HepG2 (cell line): Measurements from ENCODE around the gene NTN5. TPM values are rescaled to one million over a fixed set of nuclear protein-coding genes. Genes with fewer than 3 reads are reported as not detected.

Experiments
- ATAC-seq: fragments of 200-7000 bp; cut with Tn5 transposase; 3 replicates; pipeline ENCODE4 v1.9.1; 2020; ENCODE audit warnings: mild to moderate bottlenecking, moderate library complexity
- BruUV-seq: library from RNA; stranded (reverse); fragments of 400-500 nt; replicated peaks from 2 replicates; lab custom pipeline; 2021; lab: Mats Ljungman, UMichigan
- CTCF ChIA-PET: fragments of 300-600 bp; formaldehyde crosslinking; extraction: SDS; loops from one replicate; lab custom pipeline; 2021; ENCODE audit warnings: low total read pairs, inconsistent platforms, low intra/inter-chr PET ratio; lab: Yijun Ruan, JAX
- POLR2A ChIA-PET: fragments of 350-600 bp; sonication (Branson Sonifier 250); formaldehyde crosslinking; loops from one replicate; lab custom pipeline; 2020; ENCODE audit warnings: antibody characterized with exemption, inconsistent platforms; lab: Yijun Ruan, JAX
- DNase-seq: peaks from one replicate; pipeline ENCODE4 v3.0.0-alpha.2; 2015; ENCODE audit warnings: low spot score
- FAIRE-seq: peaks from 3 replicates; lab custom pipeline; 2011; peaks lifted over from hg19 to GRCh38; lab: Jason Lieb, UNC
- H2AFZ ChIP-seq: one replicate; pipeline ENCODE4 v1.6.1; 2011; ENCODE audit warnings: low read length, inconsistent platforms
- H3K27ac ChIP-seq: fragments of 300-600 bp; 3 replicates; pipeline ENCODE4 v1.8.0; 2011; ENCODE audit warnings: mixed run types, mild to moderate bottlenecking, mixed read lengths, low read length, inconsistent platforms; ENCODE audit not compliant: insufficient read depth; ENCODE audit errors: extremely low read length
- H3K27me3 ChIP-seq, 2 experiments: fragments of 200-600 bp in 1 of 2; 2 replicates in 1 of 2; 3 replicates in 1 of 2; pipeline versions ENCODE4 v1.6.0 to v1.8.0; 2011; ENCODE audit warnings: low read length in 2 of 2, mild to moderate bottlenecking in 2 of 2, moderate library complexity in 2 of 2, inconsistent platforms in 1 of 2; ENCODE audit not compliant: insufficient read depth in 2 of 2, control insufficient read depth in 1 of 2
- H3K36me3 ChIP-seq, 2 experiments: fragments of 200-600 bp in 1 of 2; replicated peaks in 1 of 2; 2 replicates in 1 of 2; 3 replicates in 1 of 2; pipeline versions ENCODE4 v1.5.1 to v1.8.0; 2011; ENCODE audit warnings: low read length in 2 of 2, inconsistent platforms in 1 of 2; ENCODE audit not compliant: insufficient read depth in 2 of 2, control insufficient read depth in 1 of 2
- H3K4me1 ChIP-seq: 2 replicates; pipeline ENCODE4 v1.5.1; 2012; ENCODE audit warnings: low read length, inconsistent platforms; ENCODE audit not compliant: insufficient read depth
- H3K4me2 ChIP-seq: 2 replicates; pipeline ENCODE4 v1.6.0; 2011; ENCODE audit warnings: low read depth, low read length, inconsistent platforms
- H3K4me3 ChIP-seq, 3 experiments: fragments of 200-600 bp in 1 of 3; sonication (generic), shearing (Covaris generic) in 1 of 3; replicated peaks in 1 of 3; 2 replicates each; pipeline ENCODE4 v1.5.1; 2011 to 2016; ENCODE audit warnings: low read length in 3 of 3, inconsistent platforms in 2 of 3, low read depth in 2 of 3, mild to moderate bottlenecking in 2 of 3, control low read depth in 1 of 3, mixed read lengths in 1 of 3; ENCODE audit not compliant: insufficient read depth in 1 of 3
- H3K79me2 ChIP-seq: one replicate; pipeline ENCODE4 v1.6.1; 2011; ENCODE audit warnings: low read length, inconsistent platforms; ENCODE audit not compliant: insufficient read depth
- H3K9ac ChIP-seq: 2 replicates; pipeline ENCODE4 v1.6.0; 2011; ENCODE audit warnings: mild to moderate bottlenecking, low read depth, low read length, inconsistent platforms; ENCODE audit not compliant: insufficient read depth
- H3K9me3 ChIP-seq: 2 replicates; pipeline ENCODE4 v1.5.1; 2012; ENCODE audit warnings: mild to moderate bottlenecking, low read length
- H4K20me1 ChIP-seq: 2 replicates; pipeline ENCODE4 v1.6.0; 2011; ENCODE audit warnings: inconsistent platforms, mild to moderate bottlenecking, low read length, moderate library complexity; ENCODE audit not compliant: insufficient read depth
- ATAD3A ChIP-seq: sonication (generic); formaldehyde crosslinking; IDR thresholded peaks from 2 replicates; pipeline ENCODE4 v1.4.0; 2020; ENCODE audit warnings: missing genetic modification reagents
- FOSL2 ChIP-seq: sonication (generic); formaldehyde crosslinking; IDR thresholded peaks from 2 replicates; pipeline ENCODE4 v1.4.0; 2020; ENCODE audit warnings: missing genetic modification reagents
- FOXK1 ChIP-seq: sonication (generic); formaldehyde crosslinking; IDR thresholded peaks from 2 replicates; pipeline ENCODE4 v1.4.0; 2020; ENCODE audit warnings: low read depth, missing genetic modification reagents, borderline replicate concordance
- GZF1 ChIP-seq: sonication (generic); formaldehyde crosslinking; IDR thresholded peaks from 2 replicates; pipeline ENCODE4 v1.5.1; 2020; ENCODE audit warnings: mild to moderate bottlenecking, missing genetic modification reagents
- MED13 ChIP-seq: sonication (generic); formaldehyde crosslinking; IDR thresholded peaks from 2 replicates; pipeline ENCODE4 v1.5.0; 2020; ENCODE audit warnings: missing genetic modification reagents
- MIER2 ChIP-seq: IDR thresholded peaks from 2 replicates; pipeline ENCODE4 v1.6.1; 2016; ENCODE audit warnings: missing biosample characterization, missing genetic modification reagents
- MIXL1 ChIP-seq: IDR thresholded peaks from 2 replicates; pipeline ENCODE4 v1.6.1; 2016
- NFIC ChIP-seq: IDR thresholded peaks from 2 replicates; pipeline ENCODE4 v1.6.1; 2012; ENCODE audit warnings: mild to moderate bottlenecking, low read length, inconsistent platforms
- NR2F6 ChIP-seq, 2 experiments: IDR thresholded peaks; 2 replicates each; pipeline ENCODE4 v1.6.1; 2016; ENCODE audit warnings: antibody characterized with exemption in 1 of 2, mild to moderate bottlenecking in 1 of 2
- PCBP1 ChIP-seq: fragments of 200-400 bp; formaldehyde crosslinking; IDR thresholded peaks from 2 replicates; pipeline ENCODE4 v1.6.1; 2017; ENCODE audit warnings: mild to moderate bottlenecking, low read depth, low read length, borderline replicate concordance
- POLR2A ChIP-seq, 2 experiments: IDR thresholded peaks; 2 replicates each; pipeline ENCODE4 v1.6.1; 2011; ENCODE audit warnings: low read depth in 2 of 2, low read length in 2 of 2, mild to moderate bottlenecking in 1 of 2, moderate library complexity in 1 of 2; ENCODE audit not compliant: insufficient read depth in 1 of 2
- REL ChIP-seq: sonication (generic); formaldehyde crosslinking; conservative IDR thresholded peaks from 2 replicates; pipeline ENCODE4 v1.8.0; 2022; ENCODE audit warnings: mild to moderate bottlenecking, missing genetic modification reagents, moderate library complexity
- SALL1 ChIP-seq: sonication (generic); formaldehyde crosslinking; IDR thresholded peaks from 2 replicates; pipeline ENCODE4 v1.8.0; 2022; ENCODE audit warnings: mild to moderate bottlenecking, missing genetic modification reagents
- SMARCC2 ChIP-seq: fragments of 450-650 bp; IDR thresholded peaks from 2 replicates; pipeline ENCODE4 v1.6.1; 2017; ENCODE audit warnings: antibody characterized with exemption, mild to moderate bottlenecking
- YEATS2 ChIP-seq: sonication (generic); formaldehyde crosslinking; IDR thresholded peaks from 2 replicates; pipeline ENCODE4 v1.4.0; 2020; ENCODE audit warnings: missing genetic modification reagents, borderline replicate concordance
- ZNF10 ChIP-seq: sonication (generic); formaldehyde crosslinking; IDR thresholded peaks from 2 replicates; pipeline ENCODE4 v1.4.0; 2020; ENCODE audit warnings: mild to moderate bottlenecking, low read depth, missing genetic modification reagents, borderline replicate concordance
- ZNF143 ChIP-seq: sonication (generic); formaldehyde crosslinking; IDR thresholded peaks from 2 replicates; pipeline ENCODE4 v1.4.0; 2020; ENCODE audit warnings: missing genetic modification reagents
- ZNF644 ChIP-seq: IDR thresholded peaks from 2 replicates; pipeline ENCODE4 v1.6.1; 2016; ENCODE audit warnings: low read depth
- ZNF784 ChIP-seq: sonication (generic); formaldehyde crosslinking; IDR thresholded peaks from 2 replicates; pipeline ENCODE4 v1.5.1; 2020; ENCODE audit warnings: missing genetic modification reagents, mild to moderate bottlenecking, borderline replicate concordance
- ZSCAN31 ChIP-seq: sonication (generic); formaldehyde crosslinking; IDR thresholded peaks from 2 replicates; pipeline ENCODE4 v1.5.0; 2020; ENCODE audit warnings: low read depth, mild to moderate bottlenecking, missing genetic modification reagents
- WGBS: methylation state at CpG from one replicate; pipeline ENCODE4 v1.1.6; 2017; ENCODE audit warnings: low lambda C conversion rate; 5-methylcytosine and 5-hydroxymethylcytosine counted together
- in situ Hi-C: cut with HindIII; loops from 2 replicates; pipeline ENCODE4 v1.10.0; 2017; ENCODE audit warnings: low pct_unique_long_range_greater_than_20kb; ENCODE audit not compliant: extremely low pct_ligation_motif_present
- intact Hi-C: fragments of 100-400 bp; cut with micrococcal nuclease; formaldehyde crosslinking; loops from one replicate; pipeline ENCODE4 v1.10.0; 2022; ENCODE audit not compliant: unreplicated experiment
- polyA plus RNA-seq, 8 experiments: library from polyadenylated mRNA; depleted of rRNA in 3 of 8; stranded (reverse) in 7 of 8; unstranded in 1 of 8; fragments of >200 nt; fragmentation: Illumina TruSeq in 4 of 8; extraction: Trizol in 4 of 8; gene quantifications; 2 replicates each; pipeline versions ENCODE4 v1.2.1 to v1.2.3, GENCODE V29; 2011 to 2016; ENCODE audit warnings: low read depth in 4 of 8, missing spikeins in 1 of 8, mixed read lengths in 1 of 8; ENCODE audit not compliant: insufficient read depth in 1 of 8
- total RNA-seq, 5 experiments: library from RNA; depleted of rRNA; stranded (reverse); fragments of >200 nt; fragmentation: Illumina TruSeq; extraction: Trizol; gene quantifications; 2 replicates each; pipeline ENCODE4 v1.2.3, GENCODE V29; 2016; ENCODE audit warnings: low read depth in 1 of 5
- TF ChIP-seq, protein P1 (sequence below): sonication (generic); formaldehyde crosslinking; IDR thresholded peaks from 2 replicates; pipeline ENCODE4 v1.4.0; 2020; ENCODE audit warnings: mild to moderate bottlenecking, low read depth, missing genetic modification reagents
- TF ChIP-seq, protein P2 (sequence below): sonication (generic); formaldehyde crosslinking; IDR thresholded peaks from 2 replicates; pipeline ENCODE4 v1.4.0; 2020; ENCODE audit warnings: missing genetic modification reagents

The NTN5 gene
- total and polyA plus RNA-seq, 2 of the 13 experiments (the other 11 are each of a cell fraction or from before 2014, with no cell fraction given): 0.05 TPM; not detected in 1

- Histone ChIP-seq H3K9ac (peak within 1 kb of the TSS; percentile 52), H3K4me1 (peaks cover 18% of the 10 kb centered on the region), H2AFZ (peak within 1 kb of the TSS; percentile 86), H3K4me3 (peak within 1 kb of the TSS; percentile 52 to 69 (median 59)), H3K9me3 (no peaks in the 10 kb centered on the region), H3K4me2 (peak within 1 kb of the TSS; percentile 88), H3K27ac (no peak within 1 kb of the TSS), H3K79me2 (no peaks in the 10 kb centered on the region), H3K27me3 (peaks cover 0 to 1% of the 10 kb centered on the region in 2 experiments; a peak in 2 of 5 replicates), H3K36me3 (no peaks in the 10 kb centered on the region), H4K20me1 (no peaks in the 10 kb centered on the region)
- in situ Hi-C loops (loop anchor here (5.0 kb wide), 2 partner anchors 141 to 196 kb away; no protein-coding TSS in a partner anchor), intact Hi-C loops (loop anchor here (2.0 kb wide), 1 partner anchor 35 kb away; no protein-coding TSS in a partner anchor)
- no peak for FAIRE-seq
- peak; percentile 70 for DNase-seq
- WGBS: 1% methylated on average over 26 of the region's 33 CpGs
- ChIA-PET POLR2A (interaction anchor here (1.2 to 3.4 kb wide), 8 partner anchors 9 to 161 kb away, joined by 3 to 16 read pairs (median 4); partner anchors contain the start of genes DBP, RPL18 and SPHK2), CTCF (interaction anchor here (0.7 to 1.6 kb wide), 4 partner anchors 9 to 189 kb away, joined by 3 to 10 read pairs (median 5); partner anchors contain the start of gene DBP)
- no TSS peak for BruUV-seq
- peak; percentile 92 for ATAC-seq
- TF ChIP-seq SMARCC2 (no peak), GZF1 (CRISPR knock-in tag) (no peak), SALL1 (CRISPR knock-in tag) (peak; percentile 15; the same call in 1 of the 2 replicates), ZNF143 (CRISPR knock-in tag) (no peak), NFIC (no peak), ATAD3A (CRISPR knock-in tag) (no peak), REL (CRISPR knock-in tag) (0 out of 2 replicates have a peak, but pooled peaks have one; percentile 35), ZNF644 (CRISPR knock-in tag) (no peak), FOSL2 (CRISPR knock-in tag) (peak; percentile 54; the same call in 1 of the 2 replicates), MED13 (CRISPR knock-in tag) (no peak), YEATS2 (CRISPR knock-in tag) (no peak), POLR2A (IDR thresholded peaks at IDR 0.05; ENCODE audit: insufficient read depth in 1 of 2, low read depth in 2 of 2, low read length in 2 of 2) (no peak), ZNF784 (CRISPR knock-in tag) (no peak), ZSCAN31 (CRISPR knock-in tag) (no peak), NR2F6 (IDR thresholded peaks at IDR 0.05) (no peak), NR2F6 (CRISPR knock-in tag; IDR thresholded peaks at IDR 0.05) (peak; percentile 35; the same call in 1 of the 2 replicates), PCBP1 (no peak), FOXK1 (CRISPR knock-in tag) (no peak), MIER2 (CRISPR knock-in tag) (no peak), ZNF10 (no peak), MIXL1 (no peak)
- TF ChIP-seq, protein P1, sequence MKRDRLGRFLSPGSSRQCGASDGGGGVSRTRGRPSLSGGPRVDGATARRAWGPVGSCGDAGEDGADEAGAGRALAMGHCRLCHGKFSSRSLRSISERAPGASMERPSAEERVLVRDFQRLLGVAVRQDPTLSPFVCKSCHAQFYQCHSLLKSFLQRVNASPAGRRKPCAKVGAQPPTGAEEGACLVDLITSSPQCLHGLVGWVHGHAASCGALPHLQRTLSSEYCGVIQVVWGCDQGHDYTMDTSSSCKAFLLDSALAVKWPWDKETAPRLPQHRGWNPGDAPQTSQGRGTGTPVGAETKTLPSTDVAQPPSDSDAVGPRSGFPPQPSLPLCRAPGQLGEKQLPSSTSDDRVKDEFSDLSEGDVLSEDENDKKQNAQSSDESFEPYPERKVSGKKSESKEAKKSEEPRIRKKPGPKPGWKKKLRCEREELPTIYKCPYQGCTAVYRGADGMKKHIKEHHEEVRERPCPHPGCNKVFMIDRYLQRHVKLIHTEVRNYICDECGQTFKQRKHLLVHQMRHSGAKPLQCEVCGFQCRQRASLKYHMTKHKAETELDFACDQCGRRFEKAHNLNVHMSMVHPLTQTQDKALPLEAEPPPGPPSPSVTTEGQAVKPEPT (CRISPR knock-in tag): peak; percentile 100
- TF ChIP-seq, protein P2, sequence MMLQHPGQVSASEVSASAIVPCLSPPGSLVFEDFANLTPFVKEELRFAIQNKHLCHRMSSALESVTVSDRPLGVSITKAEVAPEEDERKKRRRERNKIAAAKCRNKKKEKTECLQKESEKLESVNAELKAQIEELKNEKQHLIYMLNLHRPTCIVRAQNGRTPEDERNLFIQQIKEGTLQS (CRISPR knock-in tag): no peak
Measured at GRCh38 chr19:48646001-48646721, 26.7 kb downstream of the NTN5 start, which contains the start of gene CA11. Gene CA11, minus strand, starts transcription at chr19:48646187. Its CDS starts 555 bp downstream, at chr19:48645632.
